SH-SY5Y (cell line): Measurements from ENCODE around the gene VWF.

Experiments
- GATA2 ChIP-seq: IDR thresholded peaks from 2 replicates; pipeline ENCODE4 v1.6.1; 2011; ENCODE audit warnings: mild to moderate bottlenecking, low read depth, low read length
- GATA3 ChIP-seq: IDR thresholded peaks from 2 replicates; pipeline ENCODE4 v1.6.1; 2011; ENCODE audit warnings: low read depth, mild to moderate bottlenecking, low read length, moderate library complexity

DNA sequence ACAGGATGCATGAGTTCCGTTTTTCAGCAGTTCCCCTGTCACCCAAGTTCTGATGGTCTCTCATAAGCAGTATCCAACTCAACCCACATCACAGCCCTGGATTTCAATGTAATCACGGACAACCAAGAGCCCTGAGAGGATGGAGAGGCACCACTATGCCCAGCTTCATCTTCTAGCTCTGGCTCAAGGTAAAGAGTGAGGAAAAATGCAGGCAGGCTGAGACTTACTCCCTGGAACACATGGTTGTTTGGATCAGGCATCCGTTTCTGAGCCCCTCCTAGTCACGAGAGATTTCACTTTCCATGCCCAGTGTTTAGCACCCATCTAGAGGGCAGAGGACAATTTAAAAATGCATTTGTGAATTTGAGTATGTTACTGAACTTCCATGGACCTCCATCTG lies 224.4 kb downstream of the VWF start:
- TF ChIP-seq GATA3 (no peak), GATA2 (no peak)
